HG02938 (cell line): ENCODE measurements around the gene HAUS5.
"Not testable (repeated sequence)": the region's sequence is repeated elsewhere in the genome, so short reads cannot be mapped to it uniquely, and the experiment has no call there.

Experiments
- ATAC-seq: cut with Tn5 transposase; IDR thresholded peaks from one replicate; pipeline ENCODE4 v1.9.1; 2021; ENCODE audit warnings: mild to moderate bottlenecking, moderate library complexity; ENCODE audit not compliant: unreplicated experiment

HAUS5 gene

GRCh38 chr19:35641515-35642151, 29.1 kb downstream of the HAUS5 start, which contains the start of gene ETV2:
TSS of gene ETV2 (plus strand) at chr19:35641745. CDS start at chr19:35642461, 716 bp downstream.
- no peak for ATAC-seq

GRCh38 chr19:35642312-35642711, 29.8 kb downstream of the HAUS5 start:
- no peak for ATAC-seq

- no peak for ATAC-seq
Measured at GRCh38 chr19:35642798-35643254, 30.3 kb downstream of the HAUS5 start.

GRCh38 chr19:35643255-35644205, 31.0 kb downstream of the HAUS5 start:
- ATAC-seq, result peak; percentile 30

GRCh38 chr19:35644206-35644986, 31.9 kb downstream of the HAUS5 start:
- peak; percentile 64 for ATAC-seq

- no peak for ATAC-seq
Measured at GRCh38 chr19:35644987-35645679, 32.6 kb downstream of the HAUS5 start.

- no peak for ATAC-seq
Measured at GRCh38 chr19:35645680-35646511, 33.4 kb downstream of the HAUS5 start.

GRCh38 chr19:35648017-35648961, 35.8 kb downstream of the HAUS5 start, which contains the start of gene COX6B1:
TSS of gene COX6B1 (plus strand) at chr19:35648323. CDS start at chr19:35651244, 2,921 bp downstream.
- ATAC-seq, result peak; percentile 63

- no peak for ATAC-seq
Measured at GRCh38 chr19:35650581-35650980, 38.0 kb downstream of the HAUS5 start.

GRCh38 chr19:35654828-35655227, 42.3 kb downstream of the HAUS5 start:
- ATAC-seq, result not testable (repeated sequence)

GRCh38 chr19:35655600-35655999, 43.1 kb downstream of the HAUS5 start:
- no peak for ATAC-seq

- ATAC-seq, result no peak
Measured at GRCh38 chr19:35656700-35657099, 44.2 kb downstream of the HAUS5 start.

- no peak for ATAC-seq
Measured at GRCh38 chr19:35657904-35658700, 45.6 kb downstream of the HAUS5 start.

- no peak for ATAC-seq
Measured at GRCh38 chr19:35661995-35662340, 49.4 kb downstream of the HAUS5 start.

- no peak for ATAC-seq
Measured at GRCh38 chr19:35663981-35664380, 51.4 kb downstream of the HAUS5 start.

GRCh38 chr19:35665157-35665556, 52.6 kb downstream of the HAUS5 start:
- no peak for ATAC-seq

GRCh38 chr19:35665604-35666003, 53.1 kb downstream of the HAUS5 start:
- no peak for ATAC-seq
